ACHN (cell line): ENCODE data around the gene QSER1.
"Not testable (repeated sequence)": the region's sequence is repeated elsewhere in the genome, so short reads cannot be mapped to it uniquely, and the experiment has no call there.

Experiments used
- DNase-seq: peaks from one replicate; pipeline ENCODE4 v3.0.0-alpha.2; 2015
- in situ Hi-C: cut with HindIII; loops from 2 replicates; pipeline ENCODE4 v1.10.0; 2017; ENCODE audit warnings: low sequenced_read_pairs, low pct_ligation_motif_present, low pct_unique_long_range_greater_than_20kb

QSER1 gene

GRCh38 chr11:32892355-32893092 is at the start of gene QSER1:
Gene QSER1 (plus strand): TSS chr11:32892811. CDS start chr11:32893126, 315 bp downstream.
- peak; percentile 68 for DNase-seq

DNA sequence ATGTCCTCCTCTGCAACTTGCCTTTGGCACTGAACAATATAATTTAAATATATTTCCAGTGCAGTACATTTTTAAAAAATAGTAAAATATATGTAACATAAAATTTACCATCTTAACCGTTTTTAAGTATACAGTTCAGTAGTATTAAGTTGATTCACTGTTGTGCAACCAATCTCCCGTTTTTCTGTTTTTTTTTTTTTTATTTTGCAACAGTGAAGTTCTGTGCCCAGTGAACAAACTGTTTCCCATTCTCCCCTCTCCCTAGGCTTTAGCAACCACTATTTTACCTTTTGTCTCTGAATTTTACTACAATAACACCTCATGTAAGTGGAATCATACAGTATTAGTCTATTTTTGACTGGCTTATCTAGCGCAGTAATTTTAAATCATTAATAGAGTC is 49.1 kb upstream of the QSER1 start:
- in situ Hi-C loops, result no loop called here
- DNase-seq, result no peak

More at GRCh38 chr11:32892355-32893092, at the start of gene QSER1:
- in situ Hi-C loops, result no loop called here

DNA sequence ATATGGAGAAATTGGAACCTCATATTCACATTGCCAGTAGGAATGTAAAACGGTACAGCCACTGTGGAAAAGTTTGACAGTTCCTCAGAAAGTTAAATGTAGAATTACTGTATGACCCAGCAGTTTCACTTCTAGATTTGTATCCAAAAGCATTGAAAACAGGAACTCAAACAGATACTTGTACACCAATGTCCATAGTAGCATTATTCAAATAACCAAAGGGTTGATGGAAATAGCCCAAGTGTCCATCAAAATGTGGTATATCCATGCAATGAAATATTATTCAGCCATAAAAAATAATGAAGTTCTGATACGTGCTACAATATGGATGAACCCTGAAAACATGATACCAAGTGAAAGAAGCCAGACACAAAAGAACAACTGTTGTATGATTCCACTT is 45.1 kb upstream of the QSER1 start:
- in situ Hi-C loops, result no loop called here
- no peak for DNase-seq

DNA sequence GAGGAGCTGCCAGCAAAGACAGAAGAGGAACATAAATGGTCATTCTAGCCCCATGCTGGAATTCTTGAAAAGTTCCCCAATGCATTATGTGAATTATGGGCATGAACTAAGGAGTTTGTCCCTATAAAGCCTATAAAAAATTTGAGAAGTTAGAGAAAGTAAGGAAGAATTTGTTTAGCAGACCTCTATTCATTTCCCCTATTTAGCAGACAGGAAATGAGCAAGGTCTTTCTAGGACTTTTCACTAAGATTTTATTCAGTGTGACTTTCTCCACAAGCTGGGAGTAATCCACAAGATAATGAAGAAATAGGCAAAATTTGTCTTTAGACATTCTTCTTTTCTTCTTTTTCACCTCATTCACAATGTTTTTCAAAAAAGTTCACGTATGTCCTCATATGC is 42.9 kb upstream of the QSER1 start:
- in situ Hi-C loops, result no loop called here
- no peak for DNase-seq

GRCh38 chr11:32851251-32851650 is 41.4 kb upstream of the QSER1 start:
- DNase-seq, result no peak
- in situ Hi-C loops, result no loop called here

DNA sequence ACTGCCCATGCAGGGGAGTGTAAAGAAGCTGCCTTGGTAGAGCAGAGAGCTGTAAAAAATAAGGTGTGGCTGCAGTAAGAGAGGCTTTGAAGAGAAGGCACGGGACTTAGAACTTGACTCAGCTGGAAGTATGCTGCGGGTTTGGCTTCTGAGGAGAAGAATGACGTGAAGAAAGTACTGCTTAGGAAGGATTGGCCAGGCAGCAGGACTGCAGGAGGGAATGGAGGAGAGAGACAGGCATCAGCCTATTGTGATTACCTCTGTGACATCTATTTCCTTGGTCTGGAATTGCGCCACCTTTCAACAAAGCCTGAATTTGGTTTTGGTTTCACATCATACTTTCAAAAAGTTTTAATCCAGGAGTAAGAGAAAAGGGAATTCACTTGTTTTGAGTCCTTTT is 40.4 kb upstream of the QSER1 start:
- DNase-seq, result no peak
- in situ Hi-C loops, result no loop called here

DNA sequence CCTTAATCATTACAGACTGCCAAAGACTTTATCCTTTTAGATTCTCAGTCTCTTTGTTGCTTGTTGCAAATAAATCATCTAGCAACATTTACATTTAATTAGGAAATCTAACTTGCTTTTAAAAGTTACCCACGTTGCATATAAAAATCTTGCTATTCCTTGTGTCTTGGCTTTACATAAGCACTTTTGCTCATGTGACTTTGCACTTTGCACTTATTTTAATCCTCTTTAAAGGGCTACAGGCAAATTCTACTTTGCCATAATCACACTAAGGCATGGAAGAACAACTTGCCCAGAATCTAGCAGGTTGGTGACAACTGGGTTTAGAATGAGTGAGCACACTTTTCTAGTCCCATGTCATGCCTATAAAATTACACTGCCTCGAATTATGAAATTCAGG is 37.0 kb upstream of the QSER1 start:
- no peak for DNase-seq
- in situ Hi-C loops, result no loop called here

- peak; percentile 4 for DNase-seq
- in situ Hi-C loops, result no loop called here
These were observed 33.9 kb upstream of the QSER1 start for GRCh38 chr11:32858731-32859130.

DNA sequence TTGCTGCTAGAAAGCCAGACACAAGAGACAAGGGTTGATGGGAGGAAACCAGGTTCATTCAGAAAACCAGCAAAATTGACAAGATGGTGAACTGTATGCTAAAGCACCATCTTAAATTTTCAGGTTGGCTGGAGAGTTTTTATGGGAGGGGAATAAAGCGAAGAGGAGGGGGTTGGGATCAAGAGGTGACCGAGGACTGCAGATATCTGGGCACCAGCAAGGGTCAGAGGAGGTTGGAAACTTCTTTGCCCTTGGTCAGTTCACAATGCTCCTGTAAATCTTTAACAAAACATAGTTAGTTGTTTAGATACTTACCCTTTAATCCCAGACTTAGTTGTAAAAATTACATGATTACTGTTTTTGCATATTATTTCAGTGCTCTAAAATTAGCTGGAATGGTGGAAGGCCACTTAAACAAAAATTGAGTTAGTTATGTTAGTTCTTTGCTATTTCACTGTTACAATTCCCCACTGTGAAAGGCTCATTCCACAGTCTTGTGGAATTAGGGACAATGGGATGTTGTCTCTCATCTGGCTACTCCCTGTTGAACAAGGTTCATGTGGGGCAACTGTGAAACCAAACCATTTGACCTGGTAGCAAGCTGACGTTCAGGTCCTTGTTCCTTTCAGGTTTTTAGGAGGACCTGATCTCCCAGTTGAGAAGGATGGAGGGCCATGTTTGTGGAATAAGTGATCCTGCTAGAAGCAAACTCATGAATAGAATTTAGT is 30.6 kb upstream of the QSER1 start:
- DNase-seq, result no peak
- in situ Hi-C loops, result no loop called here

GRCh38 chr11:32864555-32864954 is 28.1 kb upstream of the QSER1 start:
- in situ Hi-C loops, result no loop called here
- no peak for DNase-seq

- in situ Hi-C loops, DNase-seq: not testable (repeated sequence)
These were observed 23.9 kb upstream of the QSER1 start for GRCh38 chr11:32868752-32869151.

DNA sequence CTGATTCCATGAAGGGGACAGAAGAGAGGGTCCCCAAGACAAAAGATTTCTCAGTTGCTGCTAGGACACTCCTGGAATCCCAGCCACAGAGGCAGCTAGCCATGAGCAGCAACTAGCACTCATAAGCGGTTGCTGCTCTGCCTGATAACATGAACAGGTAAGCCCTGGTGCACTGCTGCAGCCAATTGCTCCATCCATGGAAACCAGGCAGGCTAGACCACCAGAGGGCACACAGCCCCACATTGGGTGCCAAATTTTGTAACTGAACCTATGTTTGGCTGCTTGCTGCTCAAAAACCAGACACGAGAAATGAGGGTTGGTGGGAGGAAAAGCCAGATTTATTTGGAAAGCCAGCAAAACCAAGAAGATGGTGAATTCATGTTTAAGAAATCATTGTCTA is 21.9 kb upstream of the QSER1 start:
- peak; percentile 13 for DNase-seq
- in situ Hi-C loops, result no loop called here

DNA sequence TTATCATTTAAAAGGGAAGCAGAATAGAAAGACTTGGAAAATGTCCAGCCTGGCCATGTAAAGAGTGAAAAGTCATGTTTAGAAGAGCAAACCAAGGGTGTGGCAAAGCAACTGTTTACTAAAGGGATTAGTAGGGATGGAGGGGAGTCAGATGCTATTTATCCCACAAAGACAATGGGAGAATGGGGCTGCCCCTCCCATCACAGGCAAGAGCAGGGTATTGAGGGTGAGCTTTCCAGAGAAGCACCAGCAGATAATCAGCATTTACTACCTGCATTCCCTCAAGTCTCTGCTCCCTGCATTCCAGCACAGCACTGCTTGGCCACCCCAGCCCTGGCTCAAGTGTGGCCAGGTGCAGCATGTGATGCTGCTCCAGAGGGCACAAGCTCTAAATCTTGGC is 18.5 kb upstream of the QSER1 start:
- no peak for DNase-seq
- in situ Hi-C loops, result no loop called here

DNA sequence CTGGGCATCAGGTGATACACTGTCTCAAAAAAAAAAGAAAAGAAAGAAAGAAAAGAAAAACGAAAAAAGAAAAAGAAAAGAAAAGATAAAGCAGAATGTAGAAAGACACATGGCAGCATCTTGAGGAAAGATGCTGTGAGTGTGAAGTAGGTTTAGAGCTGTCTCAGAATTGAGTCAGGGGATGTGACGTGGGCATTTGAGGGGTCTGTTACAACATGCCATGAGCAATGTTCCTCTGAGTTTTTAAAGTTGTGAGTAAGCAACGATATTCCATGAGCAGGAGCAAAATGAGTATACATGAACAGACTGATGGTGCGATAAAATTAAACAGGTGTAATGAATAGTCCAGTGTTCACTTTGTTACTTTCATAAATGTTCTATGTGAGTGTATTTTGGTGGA is 11.3 kb upstream of the QSER1 start:
- DNase-seq, result no peak
- in situ Hi-C loops, result no loop called here

DNA sequence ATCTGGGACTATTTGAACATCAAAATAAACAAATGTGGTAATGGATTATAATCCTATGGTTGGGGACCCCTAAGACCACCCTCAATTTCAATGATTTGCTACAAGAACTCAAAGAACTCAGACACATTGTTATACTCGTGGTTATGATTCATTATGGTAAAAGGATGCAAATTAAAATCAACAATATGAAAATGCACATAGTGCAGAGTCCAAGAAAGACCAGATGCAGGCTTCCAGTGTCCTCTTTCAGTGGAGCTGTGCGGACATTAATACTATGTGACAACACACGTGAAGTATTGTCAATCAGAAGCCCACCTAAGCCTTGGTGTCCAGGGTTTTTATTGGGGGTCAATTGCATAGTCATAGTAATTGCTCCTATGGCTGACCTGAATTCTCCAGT is 9.2 kb upstream of the QSER1 start:
- DNase-seq, result no peak
- in situ Hi-C loops, result no loop called here

DNA sequence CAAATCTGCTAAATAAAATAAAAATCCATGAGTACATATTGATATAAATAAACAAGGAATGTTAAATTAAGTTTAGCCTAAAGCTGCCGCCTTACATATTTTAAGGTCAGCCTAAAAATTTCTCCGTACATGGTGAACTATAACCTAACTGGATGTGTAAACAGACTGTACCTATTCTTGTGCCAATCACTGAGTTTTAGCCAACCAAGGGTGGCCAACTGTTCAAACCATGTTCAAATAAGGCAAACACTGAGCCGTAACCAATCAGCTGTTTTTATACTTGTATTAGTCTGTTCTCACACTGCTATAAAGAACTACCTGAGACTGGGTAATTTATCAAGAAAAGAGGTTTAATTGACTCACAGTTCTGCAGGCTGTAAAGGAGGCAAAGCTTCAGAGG is 8.6 kb upstream of the QSER1 start:
- no peak for DNase-seq
- in situ Hi-C loops, result no loop called here

GRCh38 chr11:32884770-32885384 is 7.7 kb upstream of the QSER1 start:
- in situ Hi-C loops, result no loop called here
- peak; percentile 26 for DNase-seq

DNA sequence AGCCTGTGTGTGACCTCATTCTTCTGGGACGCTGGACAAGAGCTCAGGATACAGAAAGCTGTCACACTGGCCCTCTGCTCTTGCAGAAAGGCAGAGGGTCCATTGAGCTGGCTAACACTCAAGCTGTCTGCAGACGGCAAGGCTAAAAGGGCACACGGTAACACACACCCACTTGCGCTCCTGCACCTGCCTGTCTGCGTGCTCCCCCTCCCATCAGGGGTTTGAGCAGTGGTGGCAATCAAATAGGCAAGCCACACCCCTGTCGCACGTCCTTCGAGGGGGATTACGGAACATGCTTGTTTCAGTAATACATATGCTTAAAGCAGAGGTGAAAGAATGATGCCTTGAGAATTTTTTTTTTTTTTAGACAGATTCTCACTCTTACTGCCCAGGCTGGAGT is 7.1 kb upstream of the QSER1 start:
- DNase-seq, result no peak
- in situ Hi-C loops, result no loop called here

GRCh38 chr11:32886180-32886579 is 6.4 kb upstream of the QSER1 start:
- in situ Hi-C loops, result no loop called here
- DNase-seq, result no peak
